ENCODE measurements around the gene CCL5.
"Not testable (repeated sequence)": the region's sequence is repeated elsewhere in the genome, so short reads cannot be mapped to it uniquely, and the experiment has no call there.

Gene CCL5

DNA sequence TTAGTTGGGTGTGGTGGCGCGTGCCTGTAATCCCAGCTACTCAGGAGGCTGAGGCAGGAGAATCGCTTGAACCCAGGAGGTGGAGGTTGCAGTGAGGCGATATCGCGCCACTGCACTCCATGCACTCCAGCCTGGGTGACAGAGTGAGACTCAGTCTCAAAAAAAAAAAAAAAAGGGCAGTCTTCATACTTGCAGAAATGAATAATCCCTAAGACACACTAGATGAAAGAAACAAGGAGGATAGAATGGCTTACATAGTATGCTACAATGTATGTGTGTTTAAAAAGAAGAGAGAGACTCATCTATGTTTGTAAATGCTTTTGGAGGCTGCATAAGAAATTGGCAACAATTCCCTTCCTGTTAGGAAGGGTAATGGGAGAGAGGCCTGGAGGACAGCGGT, 17.6 kb upstream of the CCL5 start:
- DNase-seq = not testable (repeated sequence)

DNA sequence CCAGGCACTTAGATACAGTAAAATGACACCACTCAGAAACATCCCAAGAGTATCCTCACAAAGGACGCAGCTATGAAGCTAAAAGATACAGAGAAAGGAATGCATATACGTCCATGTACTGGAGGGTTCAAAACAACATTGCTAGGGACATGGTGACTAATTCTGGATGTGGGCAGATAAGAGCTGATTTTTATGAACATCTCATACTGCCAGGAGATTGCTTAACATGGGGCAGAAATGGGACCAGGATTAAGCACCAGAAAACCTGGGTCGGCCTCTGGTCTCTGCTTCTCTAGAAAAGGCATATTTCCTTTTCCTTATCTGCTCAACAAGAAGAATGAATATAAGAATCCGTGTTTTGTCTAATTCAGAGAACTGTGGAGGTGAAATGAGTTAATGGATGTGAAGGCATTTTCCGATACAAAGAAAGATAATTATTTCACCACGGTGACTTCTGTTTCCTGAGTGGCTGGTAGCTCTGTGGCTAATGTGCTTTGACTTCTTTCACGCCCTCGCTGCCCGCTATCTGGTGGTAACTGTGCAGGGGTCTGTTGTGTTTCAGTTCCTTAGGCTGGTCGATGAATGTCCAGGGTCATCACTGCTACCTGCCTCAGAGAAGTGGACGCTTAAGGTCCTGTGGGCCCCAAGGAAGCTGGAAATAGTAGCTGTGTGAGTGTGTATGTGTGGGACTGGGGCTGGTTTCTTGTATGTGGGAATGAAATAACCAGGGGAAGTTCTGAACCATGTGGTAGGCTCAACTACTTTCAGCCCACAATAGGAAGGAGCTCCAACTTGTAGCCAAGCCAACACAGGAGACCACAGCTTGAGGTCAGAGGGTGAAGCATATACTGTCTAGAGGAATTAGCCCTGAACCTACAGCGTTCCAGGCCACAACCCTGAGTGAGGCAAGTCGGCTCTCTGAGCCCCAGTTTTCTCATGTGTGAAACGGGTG, 15.8 kb upstream of the CCL5 start:
- DNase-seq = no peak

DNA sequence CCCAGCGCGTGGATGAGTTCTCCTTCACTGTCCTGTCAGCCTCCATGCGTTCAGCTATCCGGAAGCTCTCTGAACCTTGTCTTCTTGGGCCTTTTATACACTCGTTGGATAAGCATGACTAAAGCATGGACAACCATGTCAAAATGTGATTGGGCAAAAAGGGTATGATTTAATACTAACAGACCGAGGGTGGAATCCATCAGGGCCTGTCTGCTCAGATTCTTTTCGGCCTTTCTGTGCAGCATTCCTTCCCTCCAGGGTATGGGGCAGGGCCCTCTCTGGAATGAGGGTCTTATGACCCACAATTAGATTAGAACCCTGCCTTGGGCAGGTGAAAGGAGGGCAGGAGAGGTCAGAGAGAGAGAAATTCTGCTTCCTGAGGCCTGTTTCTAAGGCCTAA, 14.0 kb upstream of the CCL5 start:
- DNase-seq = no peak

DNA sequence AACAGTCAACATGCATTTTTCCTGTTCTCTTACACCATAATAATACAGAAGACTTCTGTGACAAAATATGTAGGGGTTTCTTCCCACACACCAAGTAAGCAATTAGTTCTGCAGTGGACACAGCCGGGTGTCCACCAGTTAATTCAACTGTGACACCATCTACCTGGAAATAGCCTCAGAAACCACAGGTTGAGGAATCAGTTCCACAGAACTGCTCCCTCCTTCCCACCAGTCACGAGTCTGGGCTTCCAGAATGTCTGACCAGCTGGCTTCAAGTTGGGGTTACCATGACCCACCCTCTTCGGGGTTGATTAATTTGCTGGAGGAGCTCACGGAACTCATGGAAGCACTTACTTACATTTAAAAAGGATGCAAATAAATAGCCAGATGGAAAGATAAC, 13.6 kb upstream of the CCL5 start:
- DNase-seq = no peak

DNA sequence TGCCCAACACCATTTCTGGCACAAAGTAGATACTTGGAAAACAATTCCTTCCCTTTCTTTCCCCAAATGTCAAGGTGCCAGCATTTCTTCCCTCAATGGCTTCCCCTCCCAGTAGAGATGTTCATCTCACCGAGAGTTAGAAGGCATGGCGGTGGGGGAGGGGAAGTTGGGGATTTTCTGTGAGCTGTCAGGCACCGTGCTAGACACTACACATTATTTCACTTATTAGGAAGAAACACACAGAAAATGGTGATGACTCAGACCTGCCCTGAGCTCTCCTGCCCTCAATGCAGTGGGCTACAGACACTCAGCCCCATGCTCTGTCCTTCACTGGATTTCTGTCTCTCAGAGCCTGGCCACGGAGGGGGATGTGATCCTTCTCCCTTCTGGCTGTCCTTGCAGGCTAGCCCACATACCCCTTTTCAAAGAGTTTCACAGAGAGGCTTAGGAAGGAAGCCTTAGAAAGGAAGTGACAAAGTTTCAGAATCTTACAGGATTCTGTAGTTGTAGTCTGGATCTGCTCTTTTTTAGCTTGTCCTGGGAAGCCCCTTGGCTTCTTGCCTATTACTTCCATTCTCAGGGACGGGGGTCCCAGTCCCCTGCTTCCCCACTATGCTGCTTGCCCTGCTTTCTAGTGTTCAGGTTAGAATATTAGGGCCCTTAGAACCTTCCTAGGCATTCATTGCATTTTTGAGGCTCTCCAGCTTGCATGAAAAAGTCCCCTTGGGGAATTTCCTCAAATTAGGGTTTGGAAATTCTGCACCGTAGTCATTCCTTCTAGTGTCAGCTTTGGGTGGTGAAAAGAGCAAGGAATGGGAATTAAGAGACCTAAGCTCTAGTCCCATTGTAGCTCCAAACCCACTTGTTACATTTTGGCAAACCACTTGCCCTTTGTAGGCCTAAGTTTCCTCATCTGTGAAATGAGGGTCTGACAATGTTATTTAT, 12.2 kb upstream of the CCL5 start:
- no peak for DNase-seq

DNA sequence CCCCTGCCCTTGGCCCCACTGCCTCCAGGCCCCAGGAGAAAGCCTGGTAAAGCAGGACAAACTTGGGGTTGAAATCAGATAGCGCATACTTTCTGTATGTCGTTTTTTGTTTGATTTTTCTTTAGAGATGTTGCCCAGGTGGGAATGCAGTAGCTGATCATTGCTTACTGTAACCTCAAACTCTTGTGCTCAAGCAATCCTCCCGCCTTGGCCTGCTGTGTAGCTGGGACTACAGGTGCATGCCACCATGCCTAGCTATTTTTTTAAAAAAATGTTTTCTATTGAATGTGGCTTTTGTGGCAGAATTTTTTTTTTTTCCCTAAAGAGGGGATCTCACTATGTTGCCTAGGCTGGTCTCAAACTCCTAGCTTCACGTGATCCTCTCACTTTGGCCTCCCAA, 11.1 kb upstream of the CCL5 start:
- no peak for DNase-seq

DNA sequence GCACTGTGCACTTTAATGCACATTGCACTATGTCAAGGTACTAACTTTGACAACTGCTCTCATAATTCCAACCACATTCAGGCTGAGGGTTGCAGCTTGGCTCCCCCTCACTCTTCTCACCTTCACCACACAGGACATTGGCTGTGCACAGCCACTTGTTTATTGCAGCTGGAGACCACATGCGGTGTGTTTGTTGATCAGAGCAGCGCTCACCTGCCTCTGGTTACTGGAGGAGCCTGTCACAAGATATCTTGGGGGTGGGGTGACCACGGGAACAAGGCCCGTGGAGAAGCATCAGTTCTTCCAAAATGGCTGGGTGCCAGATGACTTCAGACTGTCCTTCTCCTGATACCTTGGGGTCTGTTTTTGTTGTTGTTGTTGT, 10.6 kb upstream of the CCL5 start:
- DNase-seq = peak; percentile 92

DNA sequence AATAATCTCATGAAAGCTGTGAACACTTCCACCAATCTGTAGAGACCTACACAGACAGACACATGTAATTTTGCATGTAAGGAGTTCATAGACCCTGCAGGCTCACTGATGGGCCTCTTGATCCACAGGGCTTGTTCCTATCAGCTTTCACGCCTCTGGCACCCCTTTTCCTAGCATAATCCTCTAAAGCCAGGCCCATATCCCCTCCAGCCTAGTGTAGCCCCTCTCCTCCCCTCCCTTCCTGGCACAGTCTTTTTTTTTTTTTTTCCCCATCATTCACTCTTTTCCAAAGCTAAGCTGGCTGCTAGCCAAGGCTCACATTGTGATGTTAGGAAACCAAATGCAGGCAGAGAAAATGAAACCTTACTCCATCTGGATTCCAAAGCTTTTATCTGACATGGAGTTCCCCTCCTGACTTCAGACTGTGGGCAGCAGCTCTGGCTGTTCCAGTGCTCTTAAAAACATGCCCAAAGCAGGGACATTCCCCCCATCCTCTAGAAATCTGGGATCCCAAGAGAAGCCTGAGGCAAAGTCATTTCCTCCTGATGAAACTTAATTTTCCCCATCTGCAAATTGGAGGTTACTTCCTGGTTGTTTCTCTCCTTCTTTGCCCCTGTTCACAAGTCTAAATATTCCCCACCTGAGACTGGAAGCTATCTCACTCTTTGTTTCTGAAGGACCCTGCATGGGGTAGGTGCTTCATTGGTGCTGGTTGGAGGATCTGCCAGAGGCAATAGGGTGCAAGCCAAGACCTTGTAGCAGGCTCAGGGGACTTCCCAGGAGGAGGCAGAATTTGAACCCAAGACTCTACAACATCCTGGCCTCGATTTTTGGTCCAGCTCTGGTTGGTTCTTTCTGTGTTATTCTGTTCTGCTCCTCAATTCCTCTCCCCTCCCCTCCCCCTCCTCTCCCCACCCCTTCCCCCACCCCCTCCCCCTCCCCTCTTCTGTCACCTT, 9.9 kb upstream of the CCL5 start:
- DNase-seq = peak; percentile 49

DNA sequence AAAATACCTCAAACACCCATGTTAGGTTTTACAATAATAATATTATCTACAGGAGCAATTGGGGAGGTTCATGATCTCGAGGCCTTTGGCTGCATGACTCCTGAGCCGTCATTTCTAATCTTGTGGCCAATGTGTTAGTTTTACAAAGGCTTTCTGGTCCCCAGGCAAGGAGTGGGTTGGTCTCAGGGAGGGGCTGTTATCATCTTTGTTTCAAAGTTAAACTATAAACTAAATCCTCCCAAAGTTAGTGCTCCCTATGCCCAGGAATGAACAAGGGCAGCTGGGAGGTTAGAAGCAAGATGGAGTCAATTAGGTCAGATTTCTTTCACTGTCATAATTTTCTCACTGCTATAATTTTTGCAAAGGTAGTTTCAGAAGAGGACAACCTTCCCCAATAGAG, 9.1 kb upstream of the CCL5 start:
- DNase-seq = no peak

DNA sequence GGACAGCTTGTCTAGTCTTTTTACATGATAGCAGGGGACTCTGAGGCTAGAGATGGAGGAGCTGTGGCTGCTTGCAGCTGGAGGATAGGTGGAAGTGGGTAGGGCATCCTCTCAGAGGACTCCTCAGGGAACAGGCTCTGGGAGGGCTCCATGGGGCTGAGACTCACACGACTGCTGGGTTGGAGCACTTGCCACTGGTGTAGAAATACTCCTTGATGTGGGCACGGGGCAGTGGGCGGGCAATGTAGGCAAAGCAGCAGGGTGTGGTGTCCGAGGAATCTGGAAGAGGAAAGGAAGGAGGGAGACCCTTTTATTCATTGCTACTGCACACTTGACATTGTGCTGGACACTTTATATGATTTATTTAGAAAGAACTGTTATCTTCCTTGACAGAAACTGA, 1.8 kb downstream of the CCL5 start:
- DNase-seq = no peak

DNA sequence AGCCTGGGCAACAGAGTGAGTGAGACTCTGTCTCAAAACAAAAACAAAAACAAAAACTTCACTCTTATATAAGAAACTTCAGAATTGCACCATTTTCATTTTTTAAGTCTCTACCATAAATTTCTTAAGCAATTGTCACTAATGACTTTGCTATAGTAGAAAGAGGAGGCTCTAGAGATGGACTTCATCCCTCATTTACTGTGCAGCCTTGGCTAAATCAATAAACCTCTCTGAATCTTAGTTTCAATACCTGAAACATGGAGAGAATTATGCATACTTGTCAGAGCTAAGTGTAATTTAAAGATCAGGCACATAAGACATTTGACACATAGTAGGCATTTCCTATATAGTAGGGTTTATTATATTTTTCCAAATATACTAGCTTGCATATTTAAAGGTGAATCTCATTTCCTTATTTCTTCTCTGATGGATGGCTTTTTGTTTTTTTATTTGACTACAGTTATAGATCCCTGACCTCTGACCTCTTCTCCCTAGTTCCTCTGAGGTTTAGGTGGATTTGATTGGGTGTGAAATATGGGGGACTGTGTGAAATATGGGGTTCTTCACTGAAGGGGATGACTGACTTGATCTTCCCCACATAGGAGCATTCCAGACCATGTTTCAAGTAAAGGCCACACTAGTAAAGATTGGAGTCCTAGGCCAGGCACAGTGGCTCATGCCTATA, 2.7 kb downstream of the CCL5 start:
- no peak for DNase-seq

DNA sequence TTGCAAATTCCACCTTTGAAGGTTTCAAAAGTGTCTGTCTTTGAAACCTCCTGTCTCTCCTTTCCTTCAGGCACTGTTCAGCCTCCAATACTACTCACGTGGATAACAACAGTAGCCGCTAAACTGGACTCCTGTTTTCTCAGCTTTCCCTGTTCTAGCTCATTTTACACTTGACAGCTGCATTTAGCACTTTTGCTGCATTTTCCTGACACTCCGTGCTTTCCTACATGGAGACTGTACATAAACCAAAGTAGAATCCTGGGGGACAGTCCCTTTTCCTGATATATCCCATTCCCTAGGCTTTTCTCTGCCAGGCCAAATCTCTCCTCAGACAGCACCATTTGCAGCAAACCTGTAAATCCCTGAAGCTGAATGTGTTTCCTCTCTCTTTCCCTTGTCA, 3.6 kb downstream of the CCL5 start:
- no peak for DNase-seq

DNA sequence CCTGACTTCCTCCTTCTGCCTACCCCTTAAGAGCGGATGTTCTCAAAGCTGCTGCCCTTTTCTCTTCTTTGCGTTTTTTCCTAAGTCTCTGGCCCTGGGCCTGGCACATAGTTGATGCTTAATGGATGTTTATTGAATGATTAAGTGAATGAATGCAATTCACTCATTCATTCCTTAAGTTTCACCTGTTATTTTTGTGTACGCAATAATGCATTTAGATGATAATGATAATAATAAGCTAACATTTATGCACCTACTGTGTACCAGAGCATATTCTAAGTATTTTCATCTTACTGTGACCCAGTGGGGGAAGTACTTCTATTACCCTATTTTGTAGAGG, 4.4 kb downstream of the CCL5 start:
- DNase-seq = no peak

DNA sequence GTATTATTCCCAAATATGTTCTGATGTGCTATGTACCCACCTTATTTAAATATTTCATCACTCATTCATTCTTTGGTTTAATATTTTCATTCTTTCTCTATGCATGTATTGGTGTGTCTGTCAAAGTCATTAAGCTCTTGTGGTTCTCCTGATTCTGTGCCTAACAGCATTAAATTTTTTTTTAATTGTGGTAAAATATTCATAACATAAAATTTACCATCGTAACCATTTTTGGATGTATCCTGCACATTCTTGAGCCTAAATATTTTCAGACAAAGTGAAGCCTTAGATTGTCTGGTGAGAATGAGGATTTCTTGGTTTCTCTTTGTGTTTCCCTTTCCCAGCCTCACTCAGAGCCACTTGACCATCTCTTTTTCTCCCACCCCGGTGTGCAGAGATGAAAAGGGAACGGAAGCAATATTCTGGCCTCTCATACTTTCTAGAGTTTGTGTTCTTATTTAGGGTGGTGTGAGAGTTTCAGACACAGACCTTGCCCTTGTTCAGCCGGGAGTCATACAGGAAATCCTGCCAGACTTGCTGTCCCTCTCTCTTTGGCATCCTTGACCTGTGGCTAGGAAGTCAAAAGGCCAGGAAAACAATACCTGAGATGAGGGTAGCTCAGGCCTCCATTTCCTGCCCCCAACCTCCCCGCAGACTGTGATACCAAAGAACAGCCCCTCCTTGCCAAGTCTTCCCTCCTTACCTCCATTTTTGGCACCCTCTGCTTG, 4.9 kb downstream of the CCL5 start:
- DNase-seq = no peak

DNA sequence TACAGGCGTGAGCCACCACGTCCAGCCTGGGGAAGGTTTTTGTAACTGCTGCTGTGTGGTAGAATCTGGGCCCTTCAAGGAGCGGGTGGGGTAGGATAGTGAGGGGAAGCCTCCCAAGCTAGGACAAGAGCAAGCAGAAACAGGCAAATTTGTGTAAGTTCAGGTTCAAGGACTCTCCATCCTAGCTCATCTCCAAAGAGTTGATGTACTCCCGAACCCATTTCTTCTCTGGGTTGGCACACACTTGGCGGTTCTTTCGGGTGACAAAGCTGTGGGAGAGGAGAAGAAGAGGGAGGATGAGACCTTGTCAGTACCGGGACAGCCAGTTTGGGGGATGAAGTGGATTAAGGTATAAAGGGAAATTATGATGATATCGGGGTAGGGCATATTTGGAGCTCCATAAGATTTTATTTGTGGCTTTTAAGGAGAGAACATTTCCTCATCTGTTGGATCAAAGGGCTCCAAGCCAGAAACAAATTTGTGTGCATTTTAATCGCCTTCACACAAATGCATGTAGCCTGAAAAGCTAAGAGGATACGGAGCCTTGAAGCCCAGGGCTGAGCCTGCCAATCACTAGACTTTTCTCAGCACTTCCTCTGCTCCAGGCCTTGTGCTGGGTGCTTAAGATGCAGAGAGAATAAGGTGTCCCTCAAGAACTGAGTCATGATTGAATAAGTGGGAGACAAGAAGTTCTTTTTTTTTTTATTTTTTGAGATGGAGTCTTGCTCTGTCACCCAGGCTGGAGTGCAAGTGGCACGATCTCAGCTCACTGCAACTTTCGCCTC, 7.8 kb downstream of the CCL5 start:
- DNase-seq = no peak

DNA sequence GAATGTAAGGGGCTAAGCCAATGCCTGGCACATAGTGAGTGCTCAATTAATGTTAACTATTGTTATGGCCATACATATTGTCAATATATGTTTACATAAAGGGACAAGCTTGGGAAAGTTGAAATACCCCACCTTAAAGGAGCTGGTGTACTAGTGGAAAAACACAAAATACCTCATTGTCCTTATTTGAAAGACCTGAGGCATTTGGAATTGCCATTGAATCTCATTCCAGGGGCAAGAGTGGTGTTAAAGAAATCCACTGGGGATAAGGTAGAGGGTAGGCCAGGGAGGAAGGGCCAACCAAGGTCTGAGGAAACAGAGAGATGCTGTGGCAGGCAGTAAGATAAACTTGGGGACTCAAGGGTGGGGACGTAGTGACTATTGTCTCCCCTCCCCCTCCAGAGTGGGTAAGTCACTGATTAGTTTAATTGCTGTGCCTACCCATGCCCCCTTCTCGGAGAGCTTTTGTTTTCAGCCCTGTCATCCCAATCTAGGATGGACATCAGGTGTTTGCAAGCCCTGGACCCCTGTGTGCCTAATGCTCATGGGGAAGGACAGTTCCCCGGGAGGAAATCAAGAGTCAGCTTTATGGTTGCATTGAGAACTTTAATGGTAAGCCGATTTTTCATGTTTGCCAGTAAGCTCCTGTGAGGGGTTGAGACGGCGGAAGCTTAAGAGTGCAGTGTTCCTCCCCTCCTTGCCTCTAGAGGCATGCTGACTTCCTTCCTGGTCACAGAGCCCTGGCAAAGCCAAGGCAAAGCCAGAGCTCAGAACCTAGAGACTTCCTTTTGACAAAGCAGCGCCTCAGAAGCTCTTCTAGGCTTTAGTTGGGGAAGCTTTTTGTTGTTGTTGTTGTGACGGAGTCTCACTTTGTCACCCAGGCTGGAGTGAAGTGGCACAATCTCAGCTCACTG, 9.0 kb downstream of the CCL5 start:
- no peak for DNase-seq

DNA sequence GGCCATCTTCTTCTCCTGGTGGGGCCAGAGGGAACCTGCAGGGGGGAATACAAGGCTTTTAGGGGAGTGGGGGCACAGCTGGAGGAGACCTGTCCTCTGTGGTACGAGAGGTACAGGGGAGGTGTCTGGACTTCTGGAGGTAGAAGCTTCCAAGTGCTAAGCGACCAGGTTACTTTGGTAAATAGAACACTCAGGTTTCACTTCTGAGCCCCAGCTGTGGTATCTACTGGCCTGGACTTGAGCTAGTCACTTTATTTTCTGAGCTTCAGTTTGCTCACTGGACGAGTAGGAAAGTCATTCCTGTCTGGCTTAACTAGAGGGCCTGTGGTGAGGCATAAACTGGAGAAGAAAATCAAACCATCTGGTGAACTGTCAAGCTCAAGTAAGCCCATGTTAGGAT, 11.4 kb downstream of the CCL5 start, which contains the start of gene HEATR9:
Gene HEATR9, minus strand, starts transcription at position 155 of the 400 bp plus-strand sequence. Its CDS starts 149 bp downstream, at position 6.
- no peak for DNase-seq

DNA sequence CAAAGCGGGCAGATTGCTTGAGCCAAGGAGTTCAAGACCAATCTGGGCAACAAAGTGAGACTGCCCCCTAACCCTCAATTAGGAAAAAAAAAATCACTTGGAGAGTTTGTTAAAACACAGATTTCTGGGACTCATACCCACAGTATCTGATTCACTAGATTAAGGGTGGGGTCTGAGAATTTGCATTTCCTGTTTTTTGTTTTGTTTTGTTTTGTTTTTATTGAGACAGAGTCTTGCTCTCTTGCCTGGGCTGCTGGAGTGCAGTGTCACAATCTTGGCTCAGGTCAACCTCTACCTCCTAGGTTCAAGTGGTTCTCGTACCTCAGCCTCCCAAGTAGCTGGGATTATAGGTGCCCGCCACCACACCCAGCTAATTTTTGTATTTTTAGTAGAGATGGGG, 12.6 kb downstream of the CCL5 start:
- no peak for DNase-seq

DNA sequence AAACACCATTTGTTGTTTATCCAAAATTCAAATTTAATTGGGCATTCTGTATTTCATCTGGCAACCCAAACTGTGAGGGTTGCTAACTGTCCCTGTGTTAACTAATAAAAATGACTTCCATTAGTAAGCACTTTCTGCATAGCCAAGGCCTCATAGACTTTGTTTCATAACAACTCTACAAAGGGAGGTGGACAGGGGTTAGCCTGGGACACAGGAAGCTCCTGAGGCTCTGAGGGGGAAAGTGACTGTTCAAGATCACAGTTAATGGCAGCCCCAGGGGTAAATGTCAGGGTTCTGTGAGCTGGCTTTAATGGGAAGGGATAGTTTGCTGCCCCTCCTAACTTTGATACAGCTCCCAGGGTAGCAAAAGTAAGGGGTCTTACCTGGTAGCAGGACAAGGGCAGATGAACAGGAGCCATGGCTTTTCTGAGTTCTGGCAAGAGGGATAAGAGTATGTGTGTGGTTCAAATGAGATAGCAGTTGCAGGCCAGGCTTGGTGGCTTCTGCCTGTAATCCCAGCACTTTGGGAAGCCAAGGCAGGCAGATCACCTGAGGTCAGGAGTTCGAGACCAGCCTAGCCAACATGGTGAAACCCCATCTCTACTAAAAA, 13.7 kb downstream of the CCL5 start:
- DNase-seq = no peak

Measured in NCI-H2029 (cell line).